ENCODE data around the gene BRAF. TPM values are rescaled to one million over a fixed set of nuclear protein-coding genes. Genes with fewer than 3 reads are reported as not detected.

Gene BRAF
- total RNA-seq, 1 experiment from 2014 or later, result 15.2 TPM

- no TSS peak for BruUV-seq (replicated peaks)
- peaks cover 12% of the 10 kb centered on the region for H3K4me1 ChIP-seq (ENCODE audit: insufficient read depth, low read length)
- peak; percentile 29 for DNase-seq
- no peak overlapping the region for H3K4me3 ChIP-seq (ENCODE audit: low read length)
- no peaks in the 10 kb centered on the region for H3K9me3 ChIP-seq (ENCODE audit: low read length)
- TF ChIP-seq EZH2 (IDR thresholded peaks at IDR 0.05; ENCODE audit: low read length, unreplicated experiment) (no peak), CTCF (conservative IDR thresholded peaks at IDR 0.05; ENCODE audit: low read depth, low read length) (no peak), EZH2phosphoT487 (IDR thresholded peaks at IDR 0.05; ENCODE audit: borderline replicate concordance, low read length) (no peak)
- ChIA-PET POLR2A (ENCODE audit: unreplicated experiment) (no interaction called here), CTCF (no interaction called here)
- H3K9me2 ChIP-seq (replicated peaks; ENCODE audit: low read length), result no peaks in the 10 kb centered on the region
- H3K79me2 ChIP-seq (ENCODE audit: low read length), result peaks cover 66% of the 10 kb centered on the region
- H4K20me1 ChIP-seq (ENCODE audit: low read length), result no peaks in the 10 kb centered on the region
- intact Hi-C loops (cut with micrococcal nuclease), result no loop called here
- H2AFZ ChIP-seq (ENCODE audit: low read length), result no peak overlapping the region
- H3K9ac ChIP-seq (ENCODE audit: low read length), result no peak overlapping the region
- H3K4me2 ChIP-seq (ENCODE audit: low read length), result no peak overlapping the region
- no peaks in the 10 kb centered on the region for H3F3A ChIP-seq (ENCODE audit: low read length, unreplicated experiment)
- no peaks in the 10 kb centered on the region for H3K36me3 ChIP-seq (ENCODE audit: low read depth, low read length)
- H3K27ac ChIP-seq (ENCODE audit: low read length), result no peak overlapping the region
- ATAC-seq, result no peak
- H3K27me3 ChIP-seq (ENCODE audit: low read length), result no peaks in the 10 kb centered on the region
Measured at GRCh38 chr7:140903741-140904480, 20.8 kb downstream of the BRAF start.

- ATAC-seq (no peak), DNase-seq (no peak)
- Histone ChIP-seq H3F3A (ENCODE audit: low read length, unreplicated experiment) (no peaks in the 10 kb centered on the region), H3K9me3 (ENCODE audit: low read length) (no peaks in the 10 kb centered on the region), H3K9ac (ENCODE audit: low read length) (no peak overlapping the region), H2AFZ (ENCODE audit: low read length) (no peak overlapping the region), H3K4me3 (ENCODE audit: low read length) (no peak overlapping the region), H3K36me3 (ENCODE audit: low read depth, low read length) (no peaks in the 10 kb centered on the region), H3K4me1 (ENCODE audit: insufficient read depth, low read length) (peaks cover 17% of the 10 kb centered on the region), H4K20me1 (ENCODE audit: low read length) (peaks cover 4% of the 10 kb centered on the region; the same call in 1 of the 2 replicates), H3K27me3 (ENCODE audit: low read length) (no peaks in the 10 kb centered on the region), H3K4me2 (ENCODE audit: low read length) (no peak overlapping the region), H3K79me2 (ENCODE audit: low read length) (peaks cover 62% of the 10 kb centered on the region), H3K27ac (ENCODE audit: low read length) (no peak overlapping the region), H3K9me2 (replicated peaks; ENCODE audit: low read length) (no peaks in the 10 kb centered on the region)
- BruUV-seq (replicated peaks), result no TSS peak
- TF ChIP-seq CTCF (conservative IDR thresholded peaks at IDR 0.05; ENCODE audit: low read depth, low read length), result no peak
- no peak for TF ChIP-seq EZH2phosphoT487 (IDR thresholded peaks at IDR 0.05; ENCODE audit: borderline replicate concordance, low read length)
- no peak for TF ChIP-seq EZH2 (IDR thresholded peaks at IDR 0.05; ENCODE audit: low read length, unreplicated experiment)
- POLR2A ChIA-PET (ENCODE audit: unreplicated experiment), result no interaction called here
- CTCF ChIA-PET, result no interaction called here
- intact Hi-C loops (cut with micrococcal nuclease), result no loop called here
Measured at GRCh38 chr7:140902303-140902953, 22.3 kb downstream of the BRAF start.

- H3K4me2 ChIP-seq (ENCODE audit: low read length), result no peak overlapping the region
- H3K27ac ChIP-seq (ENCODE audit: low read length), result no peak overlapping the region
- no TSS peak for BruUV-seq (replicated peaks)
- H3K9ac ChIP-seq (ENCODE audit: low read length), result no peak overlapping the region
- TF ChIP-seq EZH2phosphoT487 (IDR thresholded peaks at IDR 0.05; ENCODE audit: borderline replicate concordance, low read length) (no peak), EZH2 (IDR thresholded peaks at IDR 0.05; ENCODE audit: low read length, unreplicated experiment) (no peak), CTCF (conservative IDR thresholded peaks at IDR 0.05; ENCODE audit: low read depth, low read length) (no peak)
- peaks cover 66% of the 10 kb centered on the region for H3K79me2 ChIP-seq (ENCODE audit: low read length)
- H3K36me3 ChIP-seq (ENCODE audit: low read depth, low read length), result no peaks in the 10 kb centered on the region
- CTCF ChIA-PET, result no interaction called here
- peaks cover 4% of the 10 kb centered on the region; the same call in 1 of the 2 replicates for H4K20me1 ChIP-seq (ENCODE audit: low read length)
- no peak overlapping the region for H2AFZ ChIP-seq (ENCODE audit: low read length)
- POLR2A ChIA-PET (ENCODE audit: unreplicated experiment), result no interaction called here
- H3K9me3 ChIP-seq (ENCODE audit: low read length), result no peaks in the 10 kb centered on the region
- peaks cover 17% of the 10 kb centered on the region for H3K4me1 ChIP-seq (ENCODE audit: insufficient read depth, low read length)
- intact Hi-C loops (cut with micrococcal nuclease), result no loop called here
- DNase-seq, result no peak
- H3K9me2 ChIP-seq (replicated peaks; ENCODE audit: low read length), result no peaks in the 10 kb centered on the region
- no peaks in the 10 kb centered on the region for H3F3A ChIP-seq (ENCODE audit: low read length, unreplicated experiment)
- H3K27me3 ChIP-seq (ENCODE audit: low read length), result no peaks in the 10 kb centered on the region
- no peak for ATAC-seq
- no peak overlapping the region for H3K4me3 ChIP-seq (ENCODE audit: low read length)
Measured at GRCh38 chr7:140901941-140902302, 22.8 kb downstream of the BRAF start.

All from PC-3 (cell line).